Islet precursor cell (in vitro differentiated cells): ENCODE data around the gene MATN3.
A peak's percentile ranks its signal among the peaks of the same experiment; 100 is the strongest.

Source experiments
- DNase-seq: peaks from one replicate; pipeline ENCODE4 v3.0.0-alpha.2; 2018

MATN3 gene

GRCh38 chr2:19993731-19994130 lies 18.7 kb downstream of the MATN3 start:
- DNase-seq = no peak

GRCh38 chr2:19991895-19992294 lies 20.6 kb downstream of the MATN3 start:
- DNase-seq = no peak

GRCh38 chr2:19990416-19990728 lies 22.1 kb downstream of the MATN3 start:
- DNase-seq = no peak

- peak; percentile 93 for DNase-seq
These were observed 22.6 kb downstream of the MATN3 start, which contains the start of gene WDR35 for GRCh38 chr2:19989667-19990415. TSS of gene WDR35 (minus strand) at chr2:19990105. CDS start at chr2:19990015, 90 bp downstream.

GRCh38 chr2:19989342-19989666 lies 23.2 kb downstream of the MATN3 start:
- DNase-seq = no peak

GRCh38 chr2:19988600-19988999 lies 23.9 kb downstream of the MATN3 start:
- DNase-seq = no peak

GRCh38 chr2:19987936-19988335 lies 24.5 kb downstream of the MATN3 start:
- no peak for DNase-seq

- no peak for DNase-seq
These were observed 30.2 kb downstream of the MATN3 start for GRCh38 chr2:19982268-19982667.

- DNase-seq = no peak
These were observed 32.5 kb downstream of the MATN3 start for GRCh38 chr2:19979932-19980331.

GRCh38 chr2:19973466-19973865 lies 39.0 kb downstream of the MATN3 start:
- no peak for DNase-seq

- no peak for DNase-seq
These were observed 40.8 kb downstream of the MATN3 start for GRCh38 chr2:19971691-19972090.

- no peak for DNase-seq
These were observed 49.1 kb downstream of the MATN3 start for GRCh38 chr2:19963386-19963785.

- DNase-seq = peak; percentile 85
These were observed 56.7 kb downstream of the MATN3 start for GRCh38 chr2:19955544-19956422.

GRCh38 chr2:19949071-19949470 lies 63.4 kb downstream of the MATN3 start:
- no peak for DNase-seq

- no peak for DNase-seq
These were observed 65.1 kb downstream of the MATN3 start for GRCh38 chr2:19947184-19947940.

- DNase-seq = no peak
These were observed 68.1 kb downstream of the MATN3 start for GRCh38 chr2:19944205-19944845.

- no peak for DNase-seq
These were observed 69.3 kb downstream of the MATN3 start for GRCh38 chr2:19943189-19943588.

GRCh38 chr2:19942199-19942598 lies 70.3 kb downstream of the MATN3 start:
- DNase-seq = no peak
